Measurements from ENCODE around the gene SH3D21. TPM values are rescaled to one million over a fixed set of nuclear protein-coding genes. Genes with fewer than 3 reads are reported as not detected.

Gene SH3D21
- total and polyA plus RNA-seq, 10 of the 15 experiments (the other 5 are each of a cell fraction or from before 2014, with no cell fraction given) = 0.06 to 5.9 (median 2.4) TPM

DNA sequence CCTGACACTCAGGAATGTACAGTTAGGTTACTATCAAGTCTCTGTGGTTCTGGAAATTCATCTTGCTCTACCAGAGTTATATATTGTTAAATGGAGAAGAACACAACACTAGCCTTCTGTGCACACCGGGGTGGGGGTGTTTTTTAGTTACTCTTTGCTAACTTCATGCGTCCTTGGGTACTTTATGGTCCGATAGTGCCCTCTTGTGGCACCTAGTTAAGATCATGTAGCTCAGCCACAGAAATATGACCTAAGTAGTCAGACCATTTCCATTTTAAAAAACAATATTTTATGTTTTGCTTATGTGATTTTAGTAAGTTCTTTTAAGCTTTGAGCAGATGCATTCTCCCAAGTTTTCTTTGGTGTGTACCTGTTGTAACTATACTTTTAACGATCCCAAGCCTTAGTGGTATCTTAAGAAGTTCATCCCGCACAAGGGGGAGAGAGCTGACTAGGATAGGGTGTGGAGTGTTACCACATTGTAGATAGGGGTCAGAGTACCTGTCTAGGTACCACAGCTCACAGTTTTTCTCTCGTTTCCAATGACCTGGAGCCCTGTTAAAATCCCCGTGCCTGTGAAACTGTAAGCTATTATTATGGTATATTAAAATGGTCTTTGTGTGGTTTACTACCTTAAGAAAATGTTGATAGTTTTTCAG, 20.6 kb upstream of the SH3D21 start:
- Histone ChIP-seq H3K9ac (ENCODE audit: control insufficient read depth, insufficient read depth, low read length) (no peak overlapping the region), H3K36me3 (ENCODE audit: control insufficient read depth in 2 of 2, insufficient read depth in 2 of 2, low read length in 1 of 2) (peaks cover 27 to 41% of the 10 kb centered on the region in 2 experiments), H2AFZ (ENCODE audit: control insufficient read depth, low read depth, low read length) (no peak overlapping the region), H3K4me1 (ENCODE audit: control insufficient read depth, insufficient read depth, low read length) (no peaks in the 10 kb centered on the region; the same call in 1 of the 2 replicates), H3K4me3 (no peak overlapping the region), H3K4me2 (ENCODE audit: control insufficient read depth, insufficient read depth) (no peak overlapping the region), H3K79me2 (ENCODE audit: control insufficient read depth, insufficient read depth, low read length) (peaks cover 5% of the 10 kb centered on the region), H3K9me3 (replicated peaks; ENCODE audit: control insufficient read depth, insufficient read depth, low read length) (no peaks in the 10 kb centered on the region), H3K27ac (ENCODE audit: control insufficient read depth, insufficient read depth) (no peak overlapping the region), H4K20me1 (ENCODE audit: control insufficient read depth, insufficient read depth) (0 out of 2 replicates have a peak, but pooled peaks cover 3% of the 10 kb centered on the region), H3K27me3 (replicated peaks in 1 of 2; ENCODE audit: control insufficient read depth in 2 of 2, insufficient read depth in 2 of 2, low read length in 1 of 2) (no peaks in the 10 kb centered on the region)
- intact Hi-C loops (cut with micrococcal nuclease; ENCODE audit: unreplicated experiment) (loop anchor here (1.0 to 5.0 kb wide), 3 partner anchors 98 to 187 kb away; partner anchors contain the start of gene TRAPPC3), in situ Hi-C loops (cut with MboI) (loop anchor here (5.0 to 10.0 kb wide), 2 partner anchors 133 to 181 kb away; no protein-coding TSS in a partner anchor)
- DNase-seq (ENCODE audit: low read depth, low spot score) (peak; percentile 41), FAIRE-seq (peak; percentile 91), ATAC-seq (peak; percentile 96)
- WGBS (ENCODE audit: insufficient coverage, insufficient replicate concordance, low lambda C conversion rate, missing lambda C conversion rate) = 48% methylated on average over 7 of the region's 7 CpGs
- ChIA-PET CTCF (interaction anchor here (0.6 to 3.8 kb wide), 60 partner anchors 9 to 198 kb away, joined by 3 to 89 read pairs (median 4); partner anchors contain the start of genes EVA1B, SH3D21, THRAP3 and TRAPPC3), POLR2A (interaction anchor here (0.6 to 2.1 kb wide), 10 partner anchors 21 to 144 kb away, joined by 3 to 8 read pairs (median 4); partner anchors contain the start of genes SH3D21, THRAP3 and TRAPPC3), SMC1A (ENCODE audit: uncharacterized antibody, unreplicated experiment) (interaction anchor here (0.7 to 5.5 kb wide), 35 partner anchors 17 to 190 kb away, joined by 3 to 69 read pairs (median 4); partner anchors contain the start of genes SH3D21, THRAP3 and TRAPPC3), RAD21 (ENCODE audit: unreplicated experiment) (interaction anchor here (0.7 to 1.7 kb wide), 24 partner anchors 22 to 190 kb away, joined by 3 to 62 read pairs (median 4); partner anchors contain the start of genes OSCP1, THRAP3 and TRAPPC3)
- no TSS peak for BruUV-seq (replicated peaks)
- peak; percentile 68; the same call in 1 of the 2 replicates for TF ChIP-seq SMC3 (IDR thresholded peaks at IDR 0.05; ENCODE audit: borderline replicate concordance, low read length)
- TF ChIP-seq CREM (IDR thresholded peaks at IDR 0.05; ENCODE audit: low read depth) = no peak
- TF ChIP-seq RUNX3 (IDR thresholded peaks at IDR 0.05; ENCODE audit: low read length) = 0 out of 2 replicates have a peak, but pooled peaks have one; percentile 19
- no peak for TF ChIP-seq ZNF384 (IDR thresholded peaks at IDR 0.05; ENCODE audit: borderline replicate concordance, low read depth, low read length)
- 0 out of 2 replicates have a peak, but pooled peaks have one; percentile 20 for TF ChIP-seq YY1 (IDR thresholded peaks at IDR 0.05; ENCODE audit: low read depth, low read length)
- TF ChIP-seq, protein P1, sequence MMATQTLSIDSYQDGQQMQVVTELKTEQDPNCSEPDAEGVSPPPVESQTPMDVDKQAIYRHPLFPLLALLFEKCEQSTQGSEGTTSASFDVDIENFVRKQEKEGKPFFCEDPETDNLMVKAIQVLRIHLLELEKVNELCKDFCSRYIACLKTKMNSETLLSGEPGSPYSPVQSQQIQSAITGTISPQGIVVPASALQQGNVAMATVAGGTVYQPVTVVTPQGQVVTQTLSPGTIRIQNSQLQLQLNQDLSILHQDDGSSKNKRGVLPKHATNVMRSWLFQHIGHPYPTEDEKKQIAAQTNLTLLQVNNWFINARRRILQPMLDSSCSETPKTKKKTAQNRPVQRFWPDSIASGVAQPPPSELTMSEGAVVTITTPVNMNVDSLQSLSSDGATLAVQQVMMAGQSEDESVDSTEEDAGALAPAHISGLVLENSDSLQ (IDR thresholded peaks at IDR 0.05) = no peak
- TF ChIP-seq RAD21 (IDR thresholded peaks at IDR 0.05; ENCODE audit: insufficient read depth, low read depth, low read length) = peak; percentile 84
- TF ChIP-seq, protein P2, sequence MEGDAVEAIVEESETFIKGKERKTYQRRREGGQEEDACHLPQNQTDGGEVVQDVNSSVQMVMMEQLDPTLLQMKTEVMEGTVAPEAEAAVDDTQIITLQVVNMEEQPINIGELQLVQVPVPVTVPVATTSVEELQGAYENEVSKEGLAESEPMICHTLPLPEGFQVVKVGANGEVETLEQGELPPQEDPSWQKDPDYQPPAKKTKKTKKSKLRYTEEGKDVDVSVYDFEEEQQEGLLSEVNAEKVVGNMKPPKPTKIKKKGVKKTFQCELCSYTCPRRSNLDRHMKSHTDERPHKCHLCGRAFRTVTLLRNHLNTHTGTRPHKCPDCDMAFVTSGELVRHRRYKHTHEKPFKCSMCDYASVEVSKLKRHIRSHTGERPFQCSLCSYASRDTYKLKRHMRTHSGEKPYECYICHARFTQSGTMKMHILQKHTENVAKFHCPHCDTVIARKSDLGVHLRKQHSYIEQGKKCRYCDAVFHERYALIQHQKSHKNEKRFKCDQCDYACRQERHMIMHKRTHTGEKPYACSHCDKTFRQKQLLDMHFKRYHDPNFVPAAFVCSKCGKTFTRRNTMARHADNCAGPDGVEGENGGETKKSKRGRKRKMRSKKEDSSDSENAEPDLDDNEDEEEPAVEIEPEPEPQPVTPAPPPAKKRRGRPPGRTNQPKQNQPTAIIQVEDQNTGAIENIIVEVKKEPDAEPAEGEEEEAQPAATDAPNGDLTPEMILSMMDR (IDR thresholded peaks at IDR 0.05 in 2 of 3, conservative IDR thresholded peaks at IDR 0.05 in 1 of 3; ENCODE audit: control insufficient read depth in 2 of 3, extremely low read depth in 1 of 3, insufficient read depth in 1 of 3, low read depth in 3 of 3, low read length in 3 of 3) = peak; percentile 56 to 78 (median 67)
- no peak for TF ChIP-seq EGR1 (IDR thresholded peaks at IDR 0.05; ENCODE audit: borderline replicate concordance in 1 of 2, low read depth in 2 of 2, low read length in 2 of 2)
